Ishikawa (cell line): Measurements from ENCODE around the gene CSNK1G1.

Source experiments
- CEBPB ChIP-seq: IDR thresholded peaks from 2 replicates; pipeline ENCODE4 v1.6.1; 2012
- EGR1 ChIP-seq: IDR thresholded peaks from 2 replicates; pipeline ENCODE4 v1.6.1; 2012
- MAX ChIP-seq: IDR thresholded peaks from 2 replicates; pipeline ENCODE4 v1.6.1; 2012
- RAD21 ChIP-seq: IDR thresholded peaks from 2 replicates; pipeline ENCODE4 v1.6.1; 2012; ENCODE audit warnings: low read depth
- TAF1 ChIP-seq: IDR thresholded peaks from 2 replicates; pipeline ENCODE4 v1.6.1; 2012; ENCODE audit warnings: low read depth, mild to moderate bottlenecking
- ZBTB7A ChIP-seq: IDR thresholded peaks from 2 replicates; pipeline ENCODE4 v1.6.1; 2012; ENCODE audit warnings: low read depth

GRCh38 chr15:64122444-64122843 lies 233.5 kb downstream of the CSNK1G1 start:
- TF ChIP-seq TAF1 (no peak), MAX (no peak), RAD21 (no peak), ZBTB7A (no peak), EGR1 (no peak), CEBPB (no peak)
